HUES6 (cell line): Measurements from ENCODE around the gene HSPA1A.
A peak's percentile ranks its signal among the peaks of the same experiment; 100 is the strongest.
"Not testable (repeated sequence)": the region's sequence is repeated elsewhere in the genome, so short reads cannot be mapped to it uniquely, and the experiment has no call there.

Experiments used
- H3K27ac ChIP-seq: 2 replicates; pipeline ENCODE4 v1.7.0; 2013; ENCODE audit warnings: low read depth, mild to moderate bottlenecking, low read length, inconsistent platforms
- H3K27me3 ChIP-seq: 2 replicates; pipeline ENCODE4 v1.6.1; 2013; ENCODE audit warnings: low read length; ENCODE audit not compliant: control insufficient read depth, insufficient read depth
- H3K36me3 ChIP-seq: 2 replicates; pipeline ENCODE4 v1.6.1; 2013; ENCODE audit warnings: low read length; ENCODE audit not compliant: control insufficient read depth, insufficient read depth
- H3K4me1 ChIP-seq: 2 replicates; pipeline ENCODE4 v1.6.1; 2013; ENCODE audit warnings: low read length; ENCODE audit not compliant: control insufficient read depth, insufficient read depth
- H3K4me3 ChIP-seq: 2 replicates; pipeline ENCODE4 v1.5.1; 2013; ENCODE audit warnings: low read depth, low read length
- H3K9ac ChIP-seq: one replicate; pipeline ENCODE4 v1.6.1; 2013; ENCODE audit warnings: mild to moderate bottlenecking, low read length
- H3K9me3 ChIP-seq: 2 replicates; pipeline ENCODE4 v1.6.1; 2013; ENCODE audit warnings: low read depth, low read length; ENCODE audit not compliant: control insufficient read depth, insufficient read depth

HSPA1A gene

GRCh38 chr6:31796993-31797385 is 18.4 kb upstream of the HSPA1A start:
- no peaks in the 10 kb centered on the region for H3K9me3 ChIP-seq
- 0 out of 2 replicates have a peak, but pooled peaks cover 6% of the 10 kb centered on the region for H3K4me1 ChIP-seq
- peaks cover 31% of the 10 kb centered on the region for H3K36me3 ChIP-seq
- H3K9ac ChIP-seq: no peak overlapping the region
- H3K27ac ChIP-seq: no peak overlapping the region
- no peaks in the 10 kb centered on the region for H3K27me3 ChIP-seq
- no peak overlapping the region for H3K4me3 ChIP-seq

GRCh38 chr6:31797588-31797987 is 17.8 kb upstream of the HSPA1A start:
- Histone ChIP-seq H3K4me3 (no peak overlapping the region), H3K27me3 (no peaks in the 10 kb centered on the region), H3K36me3 (peaks cover 28% of the 10 kb centered on the region), H3K9ac (no peak overlapping the region), H3K9me3 (no peaks in the 10 kb centered on the region), H3K4me1 (0 out of 2 replicates have a peak, but pooled peaks cover 6% of the 10 kb centered on the region), H3K27ac (no peak overlapping the region)

DNA sequence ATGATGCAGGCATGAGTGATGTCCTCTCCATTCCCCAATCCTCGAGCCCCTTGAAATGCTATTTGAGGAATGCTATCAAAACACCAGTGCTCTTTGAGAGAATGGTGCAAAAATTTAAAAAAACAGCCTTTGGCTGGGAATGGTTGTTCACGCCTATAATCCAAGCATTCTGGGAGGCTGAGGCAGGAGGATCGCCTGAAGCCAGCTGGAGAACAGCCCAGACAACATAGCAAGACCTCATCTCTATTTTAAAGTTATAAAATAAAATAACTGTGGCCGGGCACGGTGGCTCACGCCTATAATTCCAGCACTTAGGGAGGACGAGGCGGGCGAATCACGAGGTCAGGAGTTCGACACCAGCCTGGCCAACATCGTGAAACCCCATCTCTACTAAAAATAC is 15.6 kb upstream of the HSPA1A start:
- no peaks in the 10 kb centered on the region for H3K9me3 ChIP-seq
- no peak overlapping the region for H3K27ac ChIP-seq

GRCh38 chr6:31801031-31801927 is 14.1 kb upstream of the HSPA1A start:
- peaks cover 40% of the 10 kb centered on the region for H3K36me3 ChIP-seq
- not testable (repeated sequence) for H3K27ac ChIP-seq, H3K9ac ChIP-seq, H3K27me3 ChIP-seq, H3K4me3 ChIP-seq, H3K9me3 ChIP-seq, H3K4me1 ChIP-seq

More for the DNA sequence above, 15.6 kb upstream of the HSPA1A start:
- H3K9ac ChIP-seq: no peak overlapping the region
- no peaks in the 10 kb centered on the region for H3K27me3 ChIP-seq
- peaks cover 40% of the 10 kb centered on the region for H3K36me3 ChIP-seq
- H3K4me3 ChIP-seq: no peak overlapping the region
- H3K4me1 ChIP-seq: no peaks in the 10 kb centered on the region

DNA sequence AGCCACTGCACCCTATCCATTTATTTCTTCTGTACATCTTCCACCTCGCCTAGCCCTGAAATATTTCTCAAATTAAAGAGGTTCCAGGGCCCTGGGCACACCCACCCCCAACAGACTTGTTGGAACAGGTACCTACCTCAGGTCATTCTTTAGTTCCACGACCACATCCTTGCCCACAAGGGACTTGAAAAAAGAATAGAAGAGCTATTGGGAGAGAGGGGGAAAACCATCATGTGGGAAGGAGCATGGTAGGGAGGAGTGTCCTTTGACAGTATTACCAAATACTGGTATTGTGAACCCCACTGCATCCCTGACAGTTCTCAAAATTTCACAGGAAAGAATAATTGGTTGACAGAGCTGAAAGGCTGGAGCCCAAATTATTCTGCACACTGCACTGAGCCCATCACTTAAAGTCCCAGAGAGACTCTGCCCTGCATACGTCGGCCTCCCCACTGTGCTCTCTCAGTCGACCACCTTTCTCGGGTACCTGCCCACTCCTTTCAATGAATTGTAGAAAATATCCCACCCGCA is 9.3 kb upstream of the HSPA1A start:
- H3K4me3 ChIP-seq: peak overlapping the region; percentile 96
- H3K9me3 ChIP-seq: no peaks in the 10 kb centered on the region
- H3K36me3 ChIP-seq: peaks cover 23% of the 10 kb centered on the region
- no peaks in the 10 kb centered on the region for H3K4me1 ChIP-seq
- H3K27ac ChIP-seq: peak overlapping the region; percentile 91
- peak overlapping the region; percentile 91 for H3K9ac ChIP-seq
- no peaks in the 10 kb centered on the region for H3K27me3 ChIP-seq

- peak within 1 kb of the TSS; percentile 96 for H3K4me3 ChIP-seq
- H3K4me1 ChIP-seq: no peaks in the 10 kb centered on the region
Measured at GRCh38 chr6:31806470-31807272, 8.7 kb upstream of the HSPA1A start, which contains the start of gene LSM2. TSS of gene LSM2 (minus strand) at chr6:31806966. CDS start at chr6:31806757, 209 bp downstream.

DNA sequence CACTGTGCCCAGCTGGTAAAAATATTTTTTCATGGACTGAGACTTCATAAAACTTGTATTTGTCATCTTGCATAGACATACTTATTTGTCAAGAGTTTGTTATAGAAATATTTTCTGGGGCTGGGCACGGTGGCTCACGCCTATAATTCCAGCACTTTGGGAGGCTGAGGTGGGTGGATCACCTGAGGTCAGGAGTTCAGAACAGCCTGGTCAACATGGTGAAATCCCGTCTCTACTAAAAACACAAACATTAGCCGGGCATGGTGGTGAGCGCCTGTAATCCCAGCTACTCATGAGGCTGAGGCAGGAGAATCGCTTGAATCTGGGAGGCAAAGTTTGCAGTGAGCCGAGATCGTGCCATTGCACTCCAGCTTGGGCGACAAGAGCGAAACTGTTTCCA is 6.7 kb upstream of the HSPA1A start:
- not testable (repeated sequence) for H3K9me3 ChIP-seq, H3K36me3 ChIP-seq, H3K9ac ChIP-seq, H3K27ac ChIP-seq, H3K4me1 ChIP-seq, H3K27me3 ChIP-seq, H3K4me3 ChIP-seq

More at GRCh38 chr6:31806470-31807272, 8.7 kb upstream of the HSPA1A start, which contains the start of gene LSM2:
- Histone ChIP-seq H3K36me3 (peaks cover 19% of the 10 kb centered on the region), H3K9ac (peak within 1 kb of the TSS; percentile 91), H3K27me3 (no peaks in the 10 kb centered on the region), H3K9me3 (no peaks in the 10 kb centered on the region), H3K27ac (peak within 1 kb of the TSS; percentile 91)

GRCh38 chr6:31811645-31812044 is 3.7 kb upstream of the HSPA1A start:
- no peak overlapping the region for H3K4me3 ChIP-seq
- no peaks in the 10 kb centered on the region for H3K27me3 ChIP-seq
- H3K9ac ChIP-seq: no peak overlapping the region
- no peaks in the 10 kb centered on the region for H3K9me3 ChIP-seq
- H3K36me3 ChIP-seq: no peaks in the 10 kb centered on the region
- H3K27ac ChIP-seq: no peak overlapping the region
- H3K4me1 ChIP-seq: peaks cover 7% of the 10 kb centered on the region

- Histone ChIP-seq H3K9ac (peak overlapping the region; percentile 38), H3K4me1 (peaks cover 11% of the 10 kb centered on the region), H3K4me3 (peak overlapping the region; percentile 68; the same call in 1 of the 2 replicates)
Measured at GRCh38 chr6:31813465-31813849, 1.9 kb upstream of the HSPA1A start.

DNA sequence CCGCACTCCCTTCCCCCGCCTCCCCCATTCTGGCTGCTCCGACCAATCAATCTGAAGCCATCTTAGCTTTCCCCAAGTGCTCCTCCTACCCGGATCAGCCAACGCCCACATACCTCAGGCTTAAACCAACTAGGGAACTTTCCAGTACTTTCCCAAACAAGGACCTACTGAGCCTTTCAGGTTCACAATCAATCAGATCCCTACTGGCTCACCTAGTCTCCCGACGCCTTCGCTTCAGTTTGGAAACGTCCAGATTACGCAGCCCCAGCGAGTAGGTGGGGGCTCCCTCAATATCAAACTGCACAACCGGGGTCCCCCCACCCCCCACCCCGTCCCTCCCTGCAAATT is 692 bp upstream of the HSPA1A start:
- H3K4me3 ChIP-seq: peak overlapping the region; percentile 68
- peaks cover 14% of the 10 kb centered on the region for H3K4me1 ChIP-seq
- H3K36me3 ChIP-seq: no peaks in the 10 kb centered on the region
- peak overlapping the region; percentile 85; the same call in 1 of the 2 replicates for H3K27ac ChIP-seq
- no peaks in the 10 kb centered on the region for H3K9me3 ChIP-seq
- peak overlapping the region; percentile 32 for H3K9ac ChIP-seq
- H3K27me3 ChIP-seq: no peaks in the 10 kb centered on the region

More at GRCh38 chr6:31813465-31813849, 1.9 kb upstream of the HSPA1A start:
- Histone ChIP-seq H3K27ac (no peak overlapping the region), H3K36me3 (no peaks in the 10 kb centered on the region), H3K27me3 (no peaks in the 10 kb centered on the region), H3K9me3 (no peaks in the 10 kb centered on the region)
